Measurements from ENCODE around the gene MLST8.

Gene MLST8

DNA sequence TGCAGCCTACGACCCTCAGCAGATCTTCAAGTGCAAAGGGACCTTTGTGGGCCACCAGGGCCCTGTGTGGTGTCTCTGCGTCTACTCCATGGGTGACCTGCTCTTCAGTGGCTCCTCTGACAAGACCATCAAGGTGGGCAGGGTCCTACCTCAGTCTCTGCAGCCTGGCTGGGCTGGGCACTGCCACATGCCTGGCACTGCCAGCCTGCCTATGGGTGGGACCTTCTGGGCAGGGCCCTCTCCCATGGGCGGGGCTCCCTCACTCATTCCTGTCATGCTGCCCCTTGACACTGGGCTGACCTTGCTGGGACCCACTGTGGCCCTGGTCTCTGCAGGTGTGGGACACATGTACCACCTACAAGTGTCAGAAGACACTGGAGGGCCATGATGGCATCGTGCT, 31.3 kb upstream of the MLST8 start:
- DNase-seq: no peak

DNA sequence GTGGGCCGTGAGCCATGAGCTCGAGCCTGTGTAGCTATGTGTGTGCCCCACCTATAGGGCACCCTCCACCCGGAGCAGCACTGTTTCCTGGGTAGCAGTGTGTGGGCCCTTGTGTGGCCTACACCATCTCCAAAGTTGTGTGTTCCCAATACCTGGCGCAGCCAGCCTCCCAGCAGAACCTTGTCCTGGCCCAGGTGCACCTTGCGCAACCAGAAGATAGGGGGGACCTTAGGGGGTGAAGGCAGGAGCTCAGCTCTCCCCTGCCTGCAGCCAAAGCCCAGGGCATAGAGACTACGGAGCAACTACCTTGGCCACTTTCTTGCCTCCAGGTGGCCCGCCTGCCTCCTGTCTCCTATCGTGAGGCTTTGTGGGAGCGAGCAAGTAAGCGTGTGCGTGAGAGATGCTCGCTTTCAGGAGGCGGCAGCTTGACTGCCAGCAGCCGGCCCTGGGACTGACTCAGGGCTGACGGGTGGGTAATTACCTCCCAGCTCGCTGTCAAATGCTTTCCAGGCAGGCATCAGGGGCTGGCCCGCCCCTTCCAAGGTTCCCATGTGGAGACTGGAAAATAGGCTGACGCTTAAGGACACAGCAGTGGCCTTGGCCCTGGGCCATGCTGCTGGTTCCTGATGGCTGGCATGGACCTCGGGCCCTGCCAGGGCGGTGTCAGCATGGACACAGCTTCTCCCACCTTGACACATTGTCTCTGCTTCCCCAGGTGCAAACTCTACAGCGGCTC, 30.7 kb upstream of the MLST8 start:
- no peak for DNase-seq

DNA sequence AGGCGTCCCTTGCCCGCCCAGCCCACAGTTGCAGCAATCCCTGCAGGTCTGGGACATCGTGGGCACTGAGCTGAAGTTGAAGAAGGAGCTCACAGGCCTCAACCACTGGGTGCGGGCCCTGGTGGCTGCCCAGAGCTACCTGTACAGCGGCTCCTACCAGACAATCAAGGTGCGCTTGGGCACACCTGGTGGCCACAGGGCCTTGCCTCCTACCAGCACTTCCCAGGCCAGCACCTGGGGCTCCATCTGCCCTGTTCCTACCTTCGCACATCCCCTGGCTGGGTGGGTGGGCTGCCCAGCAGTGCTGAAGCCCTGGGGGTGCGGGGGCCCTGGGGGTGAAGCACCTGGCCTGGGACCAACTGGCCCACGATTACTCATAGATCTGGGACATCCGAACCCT, 29.8 kb upstream of the MLST8 start:
- no peak for DNase-seq

DNA sequence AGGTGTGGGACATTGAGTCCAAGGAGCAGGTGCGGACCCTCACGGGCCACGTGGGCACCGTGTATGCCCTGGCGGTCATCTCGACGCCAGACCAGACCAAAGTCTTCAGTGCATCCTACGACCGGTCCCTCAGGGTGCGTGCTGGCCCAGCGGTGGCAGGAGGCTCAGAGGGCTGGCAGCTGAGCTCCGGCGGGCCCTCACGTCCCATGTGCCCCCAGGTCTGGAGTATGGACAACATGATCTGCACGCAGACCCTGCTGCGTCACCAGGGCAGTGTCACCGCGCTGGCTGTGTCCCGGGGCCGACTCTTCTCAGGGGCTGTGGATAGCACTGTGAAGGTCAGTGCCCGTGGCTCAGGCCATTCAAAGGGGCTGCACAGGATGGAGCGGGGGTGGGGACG, 29.2 kb upstream of the MLST8 start:
- DNase-seq: no peak

DNA sequence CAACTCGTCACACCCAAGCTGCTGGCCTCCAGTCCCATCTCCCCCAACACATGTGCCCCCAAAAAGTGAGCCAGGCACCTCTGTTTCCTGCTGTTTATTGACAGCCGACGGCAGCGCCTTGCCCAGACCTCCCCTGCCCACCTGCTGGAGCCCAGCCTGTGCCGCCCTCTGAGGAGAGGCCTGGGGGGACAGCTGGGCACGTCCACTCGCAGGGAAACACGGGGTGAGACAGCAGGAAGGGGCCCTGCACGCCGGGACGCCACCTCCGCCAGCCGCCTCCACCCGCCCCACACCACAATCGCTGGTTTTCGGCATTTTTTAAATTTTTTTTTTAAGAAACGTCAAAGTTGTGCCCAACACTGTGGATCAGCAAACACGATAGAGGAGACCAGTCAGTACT, 28.2 kb upstream of the MLST8 start:
- no peak for DNase-seq

DNA sequence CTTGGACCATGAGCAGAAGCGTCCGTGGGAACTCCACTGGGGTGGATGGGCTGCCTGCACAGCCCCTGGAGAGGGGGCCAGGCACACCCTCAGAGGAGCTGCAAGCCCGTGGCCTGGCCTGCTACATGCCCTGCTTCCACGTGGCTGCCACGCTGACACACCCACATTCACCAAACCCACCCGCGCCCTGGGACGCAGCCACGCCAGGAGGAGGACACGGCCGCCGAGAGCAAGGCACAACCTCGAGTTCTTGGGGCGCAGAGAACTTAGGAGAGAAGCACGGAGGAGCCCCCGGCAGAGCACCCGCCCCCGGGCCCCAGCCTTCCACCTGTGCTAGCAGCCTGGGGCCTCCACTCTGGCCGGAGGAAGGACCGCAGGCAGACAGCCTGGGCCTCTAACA, 27.7 kb upstream of the MLST8 start:
- DNase-seq: no peak

DNA sequence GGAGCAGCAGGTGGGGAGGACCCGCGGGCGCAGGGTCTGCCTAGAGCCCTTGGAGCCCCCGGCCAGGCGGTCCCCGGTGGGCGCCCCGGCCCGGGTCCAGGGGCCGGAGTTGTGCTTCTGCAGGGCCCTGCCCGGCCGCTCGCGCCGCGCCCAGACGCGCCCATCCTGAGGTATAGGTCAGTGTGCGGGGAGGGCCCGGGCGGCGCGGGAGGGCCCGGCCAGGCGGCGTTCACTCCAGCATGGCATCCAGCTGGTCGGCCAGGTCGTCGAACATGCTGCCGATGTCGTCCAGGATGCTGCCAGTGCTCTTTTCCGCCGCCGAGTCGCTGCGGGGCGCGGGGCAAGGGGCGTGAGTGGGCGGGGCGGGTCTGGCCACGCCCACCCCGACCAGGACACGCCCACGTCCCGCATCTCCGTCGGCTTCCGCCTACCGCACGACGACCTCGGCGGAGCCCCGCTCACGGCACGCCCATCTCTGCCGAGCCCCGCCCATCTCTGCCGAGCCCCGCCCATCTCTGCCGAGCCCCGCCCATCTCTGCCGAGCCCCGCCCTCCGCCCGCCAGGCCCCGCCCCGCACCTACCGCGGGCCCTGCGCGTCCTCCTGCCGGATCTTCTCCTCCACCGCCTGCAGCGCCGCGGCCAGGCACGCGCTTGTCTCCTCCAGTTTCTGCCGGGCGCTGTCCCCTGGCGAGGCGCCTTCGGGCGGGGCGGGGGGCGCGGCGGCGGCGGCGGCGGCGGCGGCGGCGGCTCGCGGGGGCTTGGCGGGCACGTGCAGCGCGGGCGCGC, 26.7 kb upstream of the MLST8 start:
- DNase-seq: peak; percentile 65

DNA sequence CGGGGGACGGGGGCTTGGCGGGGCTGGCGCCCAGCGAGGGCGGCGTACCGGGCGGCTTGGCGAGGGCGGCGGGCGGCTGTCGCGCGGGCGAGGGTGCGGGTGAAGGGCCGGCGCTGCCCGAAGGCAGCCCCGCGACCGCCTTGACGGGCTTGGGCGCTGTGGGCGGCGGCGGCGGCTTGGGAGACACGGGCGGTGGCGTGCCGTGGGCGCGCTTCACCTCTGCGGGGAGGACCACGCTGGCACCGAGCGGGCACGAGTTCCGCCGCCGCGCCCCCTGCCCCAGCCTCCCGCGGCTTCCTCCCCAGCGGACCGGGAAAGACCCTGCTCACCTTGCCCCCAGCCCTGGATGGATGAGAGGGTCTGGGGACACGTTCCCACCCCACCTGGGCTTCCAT, 26.1 kb upstream of the MLST8 start:
- DNase-seq: no peak

DNA sequence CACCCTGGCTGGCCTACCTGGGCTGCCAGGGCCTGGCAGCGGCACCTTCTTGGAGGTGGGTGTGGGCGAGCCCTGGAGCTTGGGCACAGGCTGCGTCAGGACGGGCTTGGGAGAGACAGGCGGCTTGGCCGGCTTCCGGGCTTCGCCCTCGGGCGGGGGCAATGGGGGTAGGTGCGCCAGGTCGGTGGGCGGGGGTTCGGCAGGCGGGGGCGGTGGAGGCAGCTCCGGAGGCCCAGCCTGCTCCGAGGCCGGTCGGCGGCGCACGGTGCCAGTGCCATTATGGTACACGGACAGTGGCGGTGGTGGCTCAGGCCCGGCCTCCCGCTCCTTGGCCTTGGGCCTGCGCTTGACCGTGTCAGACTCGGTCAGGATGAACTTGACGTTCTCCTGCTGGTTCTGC, 25.7 kb upstream of the MLST8 start:
- DNase-seq: no peak

DNA sequence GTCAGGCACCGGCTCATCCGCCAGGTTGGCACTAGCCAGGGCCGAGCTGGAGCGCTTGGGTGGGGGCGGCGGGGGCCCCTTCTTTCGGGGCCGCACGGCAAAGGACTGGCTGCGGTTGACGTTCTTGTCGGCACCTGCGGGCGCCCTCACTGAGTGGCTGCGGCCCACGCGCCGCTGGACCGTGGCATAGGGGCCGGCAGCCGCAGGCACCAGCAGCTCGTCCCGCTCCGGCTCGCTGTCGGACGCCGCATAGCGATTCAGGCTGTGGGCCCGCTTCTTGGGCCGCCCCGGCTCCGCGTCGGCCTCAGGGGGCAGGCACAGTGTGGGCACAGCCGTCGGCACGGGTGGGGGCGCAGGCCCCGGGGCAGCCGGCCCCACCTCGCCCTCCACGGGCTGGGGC, 24.8 kb upstream of the MLST8 start:
- DNase-seq: no peak

DNA sequence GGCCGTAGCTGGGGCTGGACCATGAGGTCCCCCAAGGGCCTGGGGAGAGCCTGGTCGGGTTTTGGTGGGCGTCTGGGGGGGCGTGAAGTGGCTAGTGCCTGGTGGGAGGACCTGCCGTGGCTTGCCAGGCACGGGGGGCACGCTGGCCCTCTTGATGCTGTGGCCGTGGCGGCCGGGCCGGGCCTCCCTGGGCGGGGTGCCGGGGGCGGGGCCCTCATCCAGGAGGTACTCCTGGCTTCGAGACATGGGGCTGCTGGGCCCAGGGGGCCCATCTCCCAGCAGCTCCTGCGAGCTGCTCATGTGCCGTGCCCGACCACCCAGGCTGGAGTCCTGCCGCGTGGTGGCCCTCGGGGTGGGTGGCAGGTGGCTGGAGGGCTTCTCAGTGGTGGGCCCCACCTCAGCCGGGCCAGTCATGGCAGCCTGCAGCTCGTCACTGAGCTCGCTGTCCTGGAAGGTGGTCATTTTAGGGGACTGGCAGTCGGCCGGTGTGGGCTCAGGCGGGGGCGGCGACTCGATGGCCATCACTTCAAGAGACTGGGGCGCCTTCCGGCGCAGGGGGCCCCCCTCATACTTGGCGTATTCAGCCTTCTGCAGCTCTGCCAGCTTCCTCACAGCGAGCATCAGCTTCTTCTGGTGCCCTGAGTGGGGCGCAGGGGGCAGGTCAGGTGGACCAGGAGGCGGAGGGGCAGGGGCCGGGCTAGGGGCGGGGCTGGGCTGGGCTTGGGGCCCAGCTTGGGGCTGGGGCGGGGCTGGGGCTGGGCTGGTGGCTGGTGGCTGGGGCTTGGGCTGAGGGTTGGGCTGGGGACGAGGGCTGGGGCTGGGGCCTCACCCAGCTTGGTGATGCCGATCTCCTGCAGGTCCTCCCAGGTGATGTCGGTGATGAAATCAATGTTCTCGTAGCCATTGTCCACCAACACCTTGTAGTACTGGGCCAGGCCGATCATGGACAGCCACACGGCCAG, 24.0 kb upstream of the MLST8 start:
- DNase-seq: no peak

DNA sequence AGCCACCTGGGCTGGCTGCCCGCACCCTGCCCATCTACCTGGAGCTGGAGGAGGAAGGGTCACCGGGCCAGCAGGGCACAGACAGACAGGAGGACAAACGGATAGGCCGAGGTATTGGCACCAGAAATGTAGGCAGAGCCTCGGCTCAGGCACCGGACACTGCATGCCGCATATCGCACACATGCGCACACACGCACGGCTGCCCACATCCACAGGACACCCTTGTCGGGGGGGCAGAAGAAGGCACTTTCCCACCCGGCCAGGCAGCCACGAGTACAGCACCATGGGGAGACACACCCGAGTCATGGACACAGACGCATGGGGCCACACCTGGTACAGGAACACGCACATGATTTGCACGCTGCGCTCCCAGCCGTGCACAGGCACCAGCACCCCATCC, 23.3 kb upstream of the MLST8 start:
- DNase-seq: no peak

DNA sequence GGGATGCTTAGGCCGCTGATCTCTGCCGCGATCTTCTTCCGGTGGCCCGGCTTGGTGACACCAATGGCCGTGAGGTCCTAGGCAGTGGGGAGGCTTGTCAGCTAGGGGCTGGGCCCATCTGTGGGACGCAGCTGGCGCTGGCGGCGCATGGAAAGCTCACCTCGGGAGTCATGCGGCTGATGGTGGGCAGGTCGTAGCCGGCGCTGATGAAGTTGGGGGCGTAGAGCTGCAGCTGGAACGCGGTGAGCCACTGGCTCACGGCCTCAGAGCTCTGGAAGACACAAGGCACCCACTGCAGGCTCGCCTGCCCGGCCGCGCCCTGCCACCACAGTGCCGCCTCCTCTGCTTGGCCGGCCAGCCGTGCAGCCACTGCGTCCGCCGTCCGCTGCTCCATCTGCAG, 21.6 kb upstream of the MLST8 start:
- no peak for DNase-seq

DNA sequence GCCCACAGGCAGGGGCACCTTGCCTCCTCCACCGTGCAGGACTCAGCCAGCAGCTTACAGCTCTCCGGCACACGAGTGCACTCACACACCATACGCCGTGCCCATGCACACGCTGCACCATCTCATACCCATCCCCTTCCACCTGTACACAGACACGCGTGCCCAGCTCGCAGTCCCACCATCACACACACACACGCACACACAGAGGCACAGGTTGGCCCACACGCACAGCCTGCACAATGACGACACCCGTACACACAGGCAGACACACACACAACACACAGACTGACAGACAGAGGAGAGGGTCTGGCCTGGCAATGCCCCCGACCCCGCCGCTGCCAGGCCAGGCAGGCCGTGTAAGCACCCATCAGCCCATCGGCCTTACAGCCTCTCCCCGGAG, 20.9 kb upstream of the MLST8 start:
- no peak for DNase-seq

DNA sequence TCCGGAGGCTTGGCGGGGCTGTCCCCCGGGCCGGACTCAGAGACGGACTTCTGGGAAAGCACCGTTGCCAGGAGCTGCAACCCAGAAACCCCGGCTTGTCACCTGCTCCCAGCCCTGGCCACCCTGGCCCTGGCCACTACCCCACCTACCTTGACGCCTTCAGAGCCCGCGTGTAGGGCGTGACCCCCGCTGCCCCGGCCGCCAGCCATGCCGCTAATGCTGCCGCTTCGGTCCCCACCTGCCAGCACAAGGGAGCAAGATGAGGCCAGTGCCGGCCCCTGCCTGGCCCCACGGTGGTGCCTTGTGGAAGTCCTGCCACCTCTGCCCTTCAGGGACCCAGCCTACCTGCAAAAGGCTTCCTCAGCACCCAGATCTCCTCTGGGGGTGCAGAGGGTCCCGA, 20.3 kb upstream of the MLST8 start:
- DNase-seq: no peak

DNA sequence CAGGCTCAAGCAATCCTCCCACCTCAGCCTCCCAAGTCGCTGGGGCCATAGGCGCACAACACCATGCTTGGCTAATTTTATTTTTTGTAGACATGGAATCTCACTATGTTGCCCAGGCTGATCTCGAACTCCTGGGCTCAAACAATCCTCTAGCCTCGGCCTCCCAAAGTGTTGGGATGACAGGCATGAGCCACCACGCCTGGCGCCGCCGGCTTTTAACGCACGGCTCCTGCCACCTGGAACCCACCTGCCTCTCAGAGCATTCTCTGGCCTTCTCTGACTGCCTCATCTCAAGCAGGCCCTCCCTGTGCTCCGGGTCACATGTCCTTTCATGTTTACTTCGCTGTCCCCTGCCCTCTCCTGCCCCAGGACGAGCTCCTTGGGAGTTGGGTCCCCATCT, 19.2 kb upstream of the MLST8 start:
- DNase-seq: no peak

DNA sequence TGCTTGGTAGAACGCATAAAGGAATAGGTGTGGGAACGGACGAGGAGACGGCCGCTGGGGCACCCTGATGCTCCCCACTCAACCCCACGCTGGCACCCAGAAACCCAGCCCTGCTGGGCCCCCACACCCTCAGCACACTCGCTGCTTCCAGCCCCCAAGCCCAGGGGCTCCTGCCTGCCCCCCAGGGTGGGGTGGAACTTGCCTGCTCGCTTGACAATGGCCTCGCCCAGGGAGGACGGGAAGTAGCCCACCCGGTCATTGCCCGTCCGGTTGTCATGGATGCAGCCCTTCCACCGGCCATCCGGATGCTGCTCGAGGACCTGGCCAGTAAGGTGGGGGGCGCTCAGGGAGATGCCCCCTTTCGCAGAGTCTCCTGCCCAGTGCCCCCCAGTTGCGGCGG, 18.7 kb upstream of the MLST8 start:
- no peak for DNase-seq

DNA sequence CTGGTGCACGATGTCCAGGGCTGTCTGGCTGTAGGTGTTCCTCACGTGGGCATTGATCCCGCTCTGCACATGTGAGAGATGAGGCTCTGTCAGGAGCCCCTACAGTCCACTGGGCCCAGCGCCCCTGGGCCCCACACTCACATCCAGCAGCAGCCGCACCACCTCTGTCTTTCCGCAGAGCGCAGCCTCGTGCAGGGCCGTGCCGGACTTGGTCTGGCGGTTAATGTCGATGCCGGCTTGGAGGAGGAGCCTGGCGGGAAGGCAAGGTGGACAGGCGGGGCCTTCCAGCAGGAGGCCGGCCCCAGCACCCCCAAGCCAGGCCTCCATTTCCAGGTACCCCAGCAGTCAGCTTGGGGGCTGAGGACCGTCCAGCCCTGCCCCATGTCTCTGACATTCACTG, 18.0 kb upstream of the MLST8 start:
- no peak for DNase-seq

DNA sequence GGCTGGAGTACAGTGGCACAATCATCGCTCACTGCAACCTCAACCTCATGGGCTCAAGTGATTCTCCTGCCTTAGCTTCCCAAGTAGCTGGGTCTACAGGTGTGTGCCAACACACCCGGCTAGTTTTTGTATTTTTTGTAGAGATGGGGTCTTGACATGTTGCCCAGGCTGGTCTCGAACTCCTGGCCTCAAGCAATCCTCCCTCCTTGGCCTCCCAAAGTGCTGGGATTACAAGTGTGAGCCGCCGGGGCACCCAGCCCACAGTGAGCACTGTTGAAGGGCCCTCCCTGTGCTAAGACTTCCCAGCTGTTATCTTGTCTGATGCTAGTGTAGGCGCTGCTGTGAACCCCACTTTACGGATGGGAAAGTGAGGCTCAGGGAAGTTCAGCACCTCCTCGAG, 16.9 kb upstream of the MLST8 start:
- DNase-seq: no peak

DNA sequence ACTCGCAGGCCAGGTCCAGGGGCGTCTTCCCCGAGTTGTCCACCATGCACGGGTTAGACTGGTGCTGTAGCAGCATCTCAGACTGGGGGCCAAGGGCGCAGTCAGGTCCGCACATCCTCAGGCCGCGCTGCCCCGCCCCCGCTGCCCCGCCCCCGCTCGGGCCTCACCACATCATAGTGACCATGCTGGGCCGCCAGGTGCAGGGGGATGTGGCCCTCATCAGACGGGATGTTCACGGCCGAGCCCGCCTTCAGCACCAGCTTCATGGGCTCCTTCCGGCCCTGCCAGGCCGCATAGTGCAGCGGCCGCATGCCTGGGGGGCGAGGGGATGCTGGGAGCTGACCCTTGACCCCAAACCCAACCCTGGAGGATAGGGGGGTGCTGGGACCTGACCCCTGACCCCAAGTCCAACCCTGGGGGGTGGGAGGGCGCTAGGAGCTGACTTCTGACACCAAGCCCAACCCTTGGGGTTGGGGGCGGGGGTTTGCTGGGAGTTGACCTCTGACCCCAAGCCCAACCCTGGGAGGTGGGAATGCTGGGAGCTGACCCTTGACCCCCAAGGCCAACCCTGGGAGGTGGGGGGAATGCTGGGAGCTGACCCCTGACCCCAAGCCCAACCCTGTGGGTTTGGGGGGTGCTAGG, 15.9 kb upstream of the MLST8 start:
- DNase-seq: no peak

DNA sequence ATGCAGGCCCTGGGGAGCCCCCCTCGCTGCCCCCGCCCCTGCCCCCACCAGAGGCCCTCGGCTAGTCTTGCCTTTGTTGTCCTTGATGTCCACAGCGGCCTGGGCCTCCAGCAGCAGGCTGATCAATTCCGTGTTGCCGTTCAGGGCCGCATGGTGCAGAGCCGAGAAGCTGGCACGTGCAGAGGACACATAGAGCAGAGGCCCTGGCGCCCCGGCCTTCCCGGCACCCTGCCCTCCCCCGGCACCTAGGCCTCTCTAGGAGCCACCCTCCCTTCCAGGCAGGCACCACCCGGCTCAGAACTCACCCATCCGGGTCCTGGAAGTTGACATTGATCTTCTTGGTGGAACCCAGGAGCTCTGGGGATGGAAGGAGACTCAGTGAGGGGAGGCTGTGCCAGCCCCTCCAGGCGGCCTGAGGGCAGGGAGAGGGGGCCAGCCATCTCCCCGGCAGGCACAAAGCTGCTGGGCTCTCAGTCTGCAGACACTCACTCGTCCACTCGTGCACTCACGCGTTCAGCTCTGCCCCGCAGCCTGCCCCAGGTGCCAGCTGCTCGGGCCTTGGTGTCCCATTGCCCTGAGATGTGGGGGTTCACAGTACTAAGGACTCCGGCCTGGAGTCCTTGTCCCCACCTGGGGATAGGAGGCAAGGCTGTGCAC, 15.1 kb upstream of the MLST8 start:
- DNase-seq: no peak

DNA sequence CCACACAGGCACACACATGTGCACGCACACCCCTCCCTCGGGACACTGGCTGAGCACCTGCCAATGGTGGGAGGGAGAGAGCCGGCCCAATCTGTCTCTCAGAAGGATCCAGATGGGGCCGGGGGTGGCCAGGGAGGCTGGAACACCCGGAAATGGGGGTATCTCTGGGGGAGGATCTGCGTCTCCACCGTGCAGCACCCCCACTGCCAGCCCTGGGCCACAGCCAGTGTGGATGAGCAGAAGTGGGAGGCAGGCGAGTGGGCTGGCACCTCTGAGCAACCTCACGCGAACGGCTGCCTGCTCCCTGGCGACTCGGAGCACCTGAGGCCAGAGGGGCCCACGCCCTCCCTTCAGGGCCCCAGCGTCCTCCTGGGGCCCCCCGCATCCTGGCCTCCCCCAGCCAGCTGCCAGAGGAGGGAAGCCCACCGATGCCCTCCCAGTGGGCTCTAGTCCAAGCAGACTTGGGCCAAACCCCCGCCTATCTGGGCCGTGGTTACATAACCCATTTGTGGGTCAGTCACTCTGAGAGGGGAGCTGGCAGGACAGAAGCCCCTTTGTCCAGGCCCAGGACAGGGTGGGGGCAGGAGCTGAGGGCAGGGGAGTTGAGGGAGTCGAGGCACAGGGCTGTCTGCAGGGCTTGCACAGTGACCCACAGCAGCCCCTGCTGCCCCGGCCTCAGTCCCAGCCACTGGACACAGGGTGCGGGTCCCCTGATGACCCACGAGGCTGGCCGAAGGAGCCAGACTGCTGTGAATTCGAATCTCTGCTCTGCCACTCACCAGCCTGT, 14.4 kb upstream of the MLST8 start:
- DNase-seq: no peak
